C4-2B (cell line): ENCODE data around the gene TSSK6.

Experiments
- CTCF ChIP-seq: fragments of 450-650 bp; conservative IDR thresholded peaks from 2 replicates; pipeline ENCODE4 v1.5.1; 2017; ENCODE audit warnings: mild to moderate bottlenecking
- ZFX ChIP-seq: fragments of 450-650 bp; IDR thresholded peaks from 2 replicates; pipeline ENCODE4 v1.6.1; 2017

GRCh38 chr19:19507354-19507753 is 8.0 kb downstream of the TSSK6 start:
- TF ChIP-seq CTCF: no peak
- TF ChIP-seq ZFX: no peak
